ENCODE results near the gene IGLON5.

Gene IGLON5

DNA sequence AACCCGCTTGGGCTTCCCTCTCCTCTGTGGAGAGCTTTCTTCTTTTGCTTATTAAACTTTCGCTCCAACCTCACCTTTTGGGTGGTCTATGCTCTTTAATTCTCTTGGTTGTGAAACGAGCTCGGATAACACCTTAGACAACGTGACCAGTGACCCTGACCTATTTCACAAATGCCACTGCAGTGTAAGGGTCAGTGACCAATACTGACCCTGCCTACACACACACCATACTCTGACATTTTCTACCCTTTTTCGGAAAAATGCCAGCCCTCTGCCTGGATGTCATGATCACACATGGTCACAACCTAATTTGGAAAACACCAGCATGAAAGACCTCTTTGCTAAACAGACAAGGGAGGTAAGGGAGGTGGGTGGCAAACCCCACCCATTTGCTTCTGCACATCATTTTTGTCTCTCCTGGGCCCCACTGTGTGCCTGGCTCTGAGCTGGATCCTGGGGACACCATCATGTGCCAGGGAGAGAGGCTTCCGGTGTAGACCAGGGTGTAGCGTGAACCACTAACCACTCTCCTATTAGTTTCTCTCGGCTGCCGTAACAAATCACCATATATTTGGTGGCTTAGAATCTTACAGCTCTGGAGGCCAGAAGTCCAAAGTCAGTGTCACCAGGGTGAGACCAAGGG is 44.8 kb downstream of the IGLON5 start:
- no peak for TF ChIP-seq CREB5 (CRISPR knock-in tag; IDR thresholded peaks at IDR 0.05; ENCODE audit: low read depth)
- TF ChIP-seq TSHZ2 (CRISPR knock-in tag; IDR thresholded peaks at IDR 0.05) = no peak
- no peak for TF ChIP-seq ARNTL (CRISPR knock-in tag; IDR thresholded peaks at IDR 0.05; ENCODE audit: borderline replicate concordance, low read depth)
- TF ChIP-seq TCF4 (CRISPR knock-in tag; IDR thresholded peaks at IDR 0.05; ENCODE audit: borderline replicate concordance) = no peak
- ATAC-seq = no peak

DNA sequence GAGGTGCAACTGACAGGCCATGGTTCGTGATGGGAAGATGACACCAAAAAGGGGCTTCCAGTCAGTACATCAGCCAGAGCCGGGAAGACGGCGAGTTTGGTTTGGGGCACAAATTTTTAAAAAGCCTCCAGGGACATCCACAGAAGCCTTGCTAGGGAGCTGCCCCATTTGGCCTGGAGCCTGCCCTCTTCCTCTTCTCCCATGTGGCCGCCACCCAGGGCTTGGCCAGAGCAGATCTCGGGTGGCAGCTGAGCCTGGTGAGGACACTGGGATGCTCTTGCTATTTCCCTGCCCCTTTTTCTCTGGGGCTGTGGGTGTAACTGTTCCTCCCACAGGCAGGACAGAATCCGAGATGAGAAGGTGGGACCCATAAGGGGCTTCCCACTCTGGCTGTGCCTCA is 46.5 kb downstream of the IGLON5 start:
- no peak for TF ChIP-seq RARB (CRISPR knock-in tag; IDR thresholded peaks at IDR 0.05)
- TF ChIP-seq TSHZ2 (CRISPR knock-in tag; IDR thresholded peaks at IDR 0.05) = no peak
- TF ChIP-seq OSR1 (CRISPR knock-in tag; IDR thresholded peaks at IDR 0.05) = no peak
- no peak for TF ChIP-seq ZC3H10 (CRISPR knock-in tag; IDR thresholded peaks at IDR 0.05)
- TF ChIP-seq ZFP3 (CRISPR knock-in tag; IDR thresholded peaks at IDR 0.05) = no peak
- no peak for TF ChIP-seq ISL1 (CRISPR knock-in tag; IDR thresholded peaks at IDR 0.05)
- no peak for TF ChIP-seq ZNF565 (CRISPR knock-in tag; conservative IDR thresholded peaks at IDR 0.05; ENCODE audit: low read depth)
- TF ChIP-seq ZFP30 (CRISPR knock-in tag; IDR thresholded peaks at IDR 0.05) = no peak
- no peak for TF ChIP-seq TCF4 (CRISPR knock-in tag; IDR thresholded peaks at IDR 0.05; ENCODE audit: borderline replicate concordance)
- TF ChIP-seq, protein P1, sequence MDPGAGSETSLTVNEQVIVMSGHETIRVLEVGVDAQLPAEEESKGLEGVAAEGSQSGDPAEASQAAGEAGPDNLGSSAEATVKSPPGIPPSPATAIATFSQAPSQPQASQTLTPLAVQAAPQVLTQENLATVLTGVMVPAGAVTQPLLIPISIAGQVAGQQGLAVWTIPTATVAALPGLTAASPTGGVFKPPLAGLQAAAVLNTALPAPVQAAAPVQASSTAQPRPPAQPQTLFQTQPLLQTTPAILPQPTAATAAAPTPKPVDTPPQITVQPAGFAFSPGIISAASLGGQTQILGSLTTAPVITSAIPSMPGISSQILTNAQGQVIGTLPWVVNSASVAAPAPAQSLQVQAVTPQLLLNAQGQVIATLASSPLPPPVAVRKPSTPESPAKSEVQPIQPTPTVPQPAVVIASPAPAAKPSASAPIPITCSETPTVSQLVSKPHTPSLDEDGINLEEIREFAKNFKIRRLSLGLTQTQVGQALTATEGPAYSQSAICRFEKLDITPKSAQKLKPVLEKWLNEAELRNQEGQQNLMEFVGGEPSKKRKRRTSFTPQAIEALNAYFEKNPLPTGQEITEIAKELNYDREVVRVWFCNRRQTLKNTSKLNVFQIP (CRISPR knock-in tag; IDR thresholded peaks at IDR 0.05; ENCODE audit: borderline replicate concordance, low read depth) = no peak
- TF ChIP-seq CSDC2 (CRISPR knock-in tag; IDR thresholded peaks at IDR 0.05) = no peak
- no peak for TF ChIP-seq ZNF8 (CRISPR knock-in tag; IDR thresholded peaks at IDR 0.05)
- TF ChIP-seq ARNTL (CRISPR knock-in tag; IDR thresholded peaks at IDR 0.05; ENCODE audit: borderline replicate concordance, low read depth) = no peak
- no peak for ATAC-seq

DNA sequence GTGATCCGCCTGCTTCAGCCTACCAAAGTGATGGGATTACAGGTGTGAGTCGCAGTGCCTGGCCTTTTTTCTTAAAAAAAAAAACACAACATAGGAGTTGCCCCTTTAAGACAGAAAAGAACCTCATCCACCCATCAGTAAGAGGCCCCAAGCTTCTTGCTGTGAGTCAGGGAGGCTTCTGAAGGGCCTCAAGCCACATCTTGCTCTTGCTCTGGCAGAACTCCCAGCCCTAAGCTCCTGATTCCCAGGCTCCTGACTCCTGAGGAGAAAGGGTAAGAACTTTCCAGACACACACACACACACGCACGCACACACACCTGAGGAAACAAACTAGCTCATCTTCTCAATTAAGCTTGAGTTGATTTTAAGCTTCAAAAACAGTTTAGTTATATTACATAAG is 47.9 kb downstream of the IGLON5 start:
- TF ChIP-seq TSHZ2 (CRISPR knock-in tag; IDR thresholded peaks at IDR 0.05) = no peak
- TF ChIP-seq ESRRG (CRISPR knock-in tag; IDR thresholded peaks at IDR 0.05) = no peak
- no peak for TF ChIP-seq ZNF8 (CRISPR knock-in tag; IDR thresholded peaks at IDR 0.05)
- TF ChIP-seq ZFP30 (CRISPR knock-in tag; IDR thresholded peaks at IDR 0.05) = no peak
- TF ChIP-seq ISL1 (CRISPR knock-in tag; IDR thresholded peaks at IDR 0.05) = no peak
- no peak for TF ChIP-seq TCF4 (CRISPR knock-in tag; IDR thresholded peaks at IDR 0.05; ENCODE audit: borderline replicate concordance)
- TF ChIP-seq SNAI2 (CRISPR knock-in tag; IDR thresholded peaks at IDR 0.05) = no peak
- no peak for TF ChIP-seq ARNTL (CRISPR knock-in tag; IDR thresholded peaks at IDR 0.05; ENCODE audit: borderline replicate concordance, low read depth)
- TF ChIP-seq CSDC2 (CRISPR knock-in tag; IDR thresholded peaks at IDR 0.05) = no peak
- no peak for TF ChIP-seq RARB (CRISPR knock-in tag; IDR thresholded peaks at IDR 0.05)
- no peak for TF ChIP-seq CREB5 (CRISPR knock-in tag; IDR thresholded peaks at IDR 0.05; ENCODE audit: low read depth)
- TF ChIP-seq ZNF70 (CRISPR knock-in tag; IDR thresholded peaks at IDR 0.05) = no peak
- TF ChIP-seq TOX (CRISPR knock-in tag; IDR thresholded peaks at IDR 0.05; ENCODE audit: borderline replicate concordance) = no peak
- peak; percentile 73 for ATAC-seq

Measured in SK-N-SH treated with all-trans-retinoic acid at 6 μM for 48 hours (cell line).